GM23338 (cell line): Measurements from ENCODE around the gene FGF22. TPM values are rescaled to one million over a fixed set of nuclear protein-coding genes. Genes with fewer than 3 reads are reported as not detected.
A peak's percentile ranks its signal among the peaks of the same experiment; 100 is the strongest.

ENCODE experiments used
- ATAC-seq: fragments of 200-7000 bp; cut with Tn5 transposase; 3 replicates; pipeline ENCODE4 v1.9.1; 2020
- DNase-seq: peaks from one replicate; pipeline ENCODE4 v3.0.0-alpha.2; 2015; ENCODE audit warnings: low spot score
- H2AFZ ChIP-seq: fragments of 200-600 bp; sonication (generic); 2 replicates; pipeline ENCODE4 v1.8.0; 2016; ENCODE audit warnings: antibody characterized with exemption, mild to moderate bottlenecking, moderate library complexity
- H3F3A ChIP-seq: fragments of 200-600 bp; sonication (generic); replicated peaks from 2 replicates; pipeline ENCODE4 v1.8.0; 2017; ENCODE audit warnings: antibody characterized with exemption, mixed run types, low read depth
- H3K27ac ChIP-seq: fragments of 200-600 bp; sonication (generic); 2 replicates; pipeline ENCODE4 v1.6.1; 2016; ENCODE audit warnings: low read depth
- H3K27me3 ChIP-seq: fragments of 200-600 bp; sonication (generic); 2 replicates; pipeline ENCODE4 v1.8.0; 2016; ENCODE audit warnings: mild to moderate bottlenecking, mixed run types, moderate library complexity; ENCODE audit not compliant: insufficient read depth
- H3K36me3 ChIP-seq: fragments of 200-600 bp; sonication (generic); 2 replicates; pipeline ENCODE4 v1.8.0; 2016; ENCODE audit warnings: mild to moderate bottlenecking; ENCODE audit not compliant: insufficient read depth
- H3K4me1 ChIP-seq: fragments of 200-600 bp; sonication (generic); 2 replicates; pipeline ENCODE4 v1.8.0; 2016; ENCODE audit warnings: mild to moderate bottlenecking, moderate library complexity; ENCODE audit not compliant: insufficient read depth
- H3K4me2 ChIP-seq: fragments of 200-600 bp; sonication (generic); 2 replicates; pipeline ENCODE4 v1.7.1; 2017; ENCODE audit warnings: mixed run types
- H3K4me3 ChIP-seq: fragments of 200-600 bp; sonication (generic); 2 replicates; pipeline ENCODE4 v1.6.1; 2016; ENCODE audit warnings: mixed run types
- H3K79me2 ChIP-seq: fragments of 200-600 bp; sonication (generic); replicated peaks from 2 replicates; pipeline ENCODE4 v1.8.0; 2017; ENCODE audit warnings: mild to moderate bottlenecking; ENCODE audit not compliant: insufficient read depth
- H3K9me2 ChIP-seq: fragments of 200-600 bp; sonication (generic); 2 replicates; pipeline ENCODE4 v1.8.0; 2017; ENCODE audit not compliant: insufficient read depth
- H4K20me1 ChIP-seq: fragments of 200-600 bp; sonication (generic); replicated peaks from 2 replicates; pipeline ENCODE4 v1.8.0; 2017; ENCODE audit warnings: mild to moderate bottlenecking; ENCODE audit not compliant: insufficient read depth
- H3K27ac Mint-ChIP-seq: 2 replicates; pipeline ENCODE4 v1.8.0; 2020; ENCODE audit warnings: inconsistent platforms, mild to moderate bottlenecking, moderate library complexity, mixed read lengths
- H3K27me3 Mint-ChIP-seq: 3 replicates; pipeline ENCODE4 v1.8.0; 2022; ENCODE audit warnings: low read depth, mild to moderate bottlenecking, moderate library complexity, mixed read lengths, inconsistent platforms; ENCODE audit not compliant: insufficient read depth, poor library complexity
- H3K36me3 Mint-ChIP-seq: 3 replicates; pipeline ENCODE4 v1.8.0; 2021; ENCODE audit warnings: low read depth, mild to moderate bottlenecking, inconsistent platforms, moderate library complexity, mixed read lengths
- H3K4me1 Mint-ChIP-seq: 3 replicates; pipeline ENCODE4 v1.8.0; 2020; ENCODE audit warnings: mild to moderate bottlenecking, inconsistent platforms, mixed read lengths
- H3K4me3 Mint-ChIP-seq: 3 replicates; pipeline ENCODE4 v1.8.0; 2021; ENCODE audit warnings: moderate library complexity, mild to moderate bottlenecking, inconsistent platforms, mixed read lengths
- H3K9me3 Mint-ChIP-seq: 3 replicates; pipeline ENCODE4 v1.8.0; 2020; ENCODE audit warnings: moderate library complexity, mild to moderate bottlenecking, inconsistent platforms, mixed read lengths
- CREB1 ChIP-seq: fragments of 250-450 bp; sonication (Bioruptor Pico); IDR thresholded peaks from 2 replicates; pipeline ENCODE4 v1.5.0; 2020; ENCODE audit warnings: low read depth, mild to moderate bottlenecking, moderate library complexity
- EZH2 ChIP-seq: fragments of 200-600 bp; sonication (generic); IDR thresholded peaks from one replicate; pipeline ENCODE4 v1.8.0; 2017; ENCODE audit warnings: antibody characterized with exemption, mild to moderate bottlenecking, low read depth; ENCODE audit not compliant: unreplicated experiment
- EZH2phosphoT487 ChIP-seq: fragments of 200-600 bp; sonication (generic); IDR thresholded peaks from one replicate; pipeline ENCODE4 v1.8.1; 2018; ENCODE audit warnings: antibody characterized with exemption; ENCODE audit not compliant: unreplicated experiment
- JUNB ChIP-seq: IDR thresholded peaks from one replicate; pipeline ENCODE4 v1.6.1; 2016; ENCODE audit warnings: antibody characterized with exemption; ENCODE audit not compliant: unreplicated experiment
- NANOG ChIP-seq: IDR thresholded peaks from 2 replicates; pipeline ENCODE4 v1.6.1; 2016; ENCODE audit warnings: antibody characterized with exemption, borderline replicate concordance
- POLR2AphosphoS5 ChIP-seq: IDR thresholded peaks from 2 replicates; pipeline ENCODE4 v1.6.1; 2016; ENCODE audit warnings: antibody characterized with exemption, low read depth
- REST ChIP-seq: IDR thresholded peaks from one replicate; pipeline ENCODE4 v1.6.1; 2018; ENCODE audit warnings: antibody characterized with exemption; ENCODE audit not compliant: unreplicated experiment
- STAT1 ChIP-seq: IDR thresholded peaks from one replicate; pipeline ENCODE4 v1.6.1; 2016; ENCODE audit warnings: antibody characterized with exemption; ENCODE audit not compliant: unreplicated experiment
- ZNF114 ChIP-seq: fragments of 250-450 bp; sonication (Bioruptor Pico); IDR thresholded peaks from 2 replicates; pipeline ENCODE4 v1.5.0; 2020; ENCODE audit warnings: mild to moderate bottlenecking, moderate library complexity
- ZNF331 ChIP-seq: fragments of 250-450 bp; sonication (Bioruptor Pico); IDR thresholded peaks from 2 replicates; pipeline ENCODE4 v1.5.0; 2020; ENCODE audit warnings: low read depth, mild to moderate bottlenecking, moderate library complexity
- long read RNA-seq: library from polyadenylated mRNA; unstranded; transcript quantifications from one replicate; pipeline ENCODE4 v2.0.0, GENCODE V29; 2020; ENCODE audit not compliant: unreplicated experiment
- polyA plus RNA-seq: library from polyadenylated mRNA; unstranded; fragments of >200 nt; fragmentation: Nextera tagmentation; extraction: Ambion mirVana; gene quantifications from 2 replicates; pipeline ENCODE4 v1.2.1, GENCODE V29; 2016
- total RNA-seq: library from RNA; depleted of rRNA; stranded (reverse); fragments of >200 nt; shearing (Covaris generic); gene quantifications from 2 replicates; pipeline ENCODE4 v1.2.3, GENCODE V29; 2014; rRNA removed
- TF ChIP-seq, protein P1 (sequence below), 2 experiments: fragments of 200-600 bp in 1 of 2; sonication (generic) in 1 of 2; conservative IDR thresholded peaks; 2 replicates each; pipeline versions ENCODE4 v1.5.1 to v1.6.1; 2016 to 2017; ENCODE audit warnings: antibody characterized with exemption in 2 of 2, low read depth in 2 of 2, mild to moderate bottlenecking in 2 of 2, moderate library complexity in 1 of 2
- TF ChIP-seq, protein P2 (sequence below): IDR thresholded peaks from 2 replicates; pipeline ENCODE4 v1.6.1; 2016; ENCODE audit warnings: antibody characterized with exemption
- TF ChIP-seq, protein P3 (sequence below): fragments of 250-450 bp; sonication (Bioruptor Pico); IDR thresholded peaks from 2 replicates; pipeline ENCODE4 v1.5.0; 2020; ENCODE audit warnings: mild to moderate bottlenecking, moderate library complexity

FGF22 gene
- total RNA-seq (0.31 and 2.8 TPM in 2 replicates), polyA plus RNA-seq (1.0 and 1.1 TPM in 2 replicates)
- long read RNA-seq, partial matches to known transcripts = 0 of 2 reads
- long read RNA-seq, other reads (novel, unspliced or antisense) = 0 of 2 reads

DNA sequence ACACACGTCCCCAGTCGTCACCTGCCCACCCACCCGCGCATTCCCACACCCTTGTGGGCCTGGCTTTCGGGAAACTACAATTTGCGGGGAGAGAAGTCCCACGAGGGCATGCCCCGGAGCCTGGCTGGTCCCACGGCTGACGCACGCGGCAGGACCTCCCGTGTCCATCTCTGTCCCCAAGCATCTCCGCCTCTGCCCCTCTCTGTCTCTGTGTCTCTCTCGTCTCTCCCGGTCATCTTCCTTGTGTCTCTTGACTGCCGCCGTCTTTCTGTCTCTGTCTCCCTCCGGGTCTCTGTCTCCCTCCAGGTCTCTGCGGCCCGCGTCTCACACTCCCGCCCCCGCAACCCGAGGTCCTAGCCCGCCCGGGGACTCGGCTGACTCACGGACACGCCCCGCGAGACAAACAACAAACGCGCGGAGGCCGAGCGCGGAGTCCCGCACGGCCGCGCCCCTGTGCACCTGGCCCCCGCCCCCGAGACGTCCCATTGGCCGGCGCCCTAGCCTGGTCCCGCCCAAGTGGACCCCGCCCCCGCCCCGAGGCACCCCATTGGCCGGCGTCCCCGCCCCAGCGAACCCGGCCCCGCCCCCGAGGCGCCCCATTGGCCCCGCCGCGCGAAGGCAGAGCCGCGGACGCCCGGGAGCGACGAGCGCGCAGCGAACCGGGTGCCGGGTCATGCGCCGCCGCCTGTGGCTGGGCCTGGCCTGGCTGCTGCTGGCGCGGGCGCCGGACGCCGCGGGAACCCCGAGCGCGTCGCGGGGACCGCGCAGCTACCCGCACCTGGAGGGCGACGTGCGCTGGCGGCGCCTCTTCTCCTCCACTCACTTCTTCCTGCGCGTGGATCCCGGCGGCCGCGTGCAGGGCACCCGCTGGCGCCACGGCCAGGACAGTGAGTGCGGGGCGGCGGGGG, at the start of gene FGF22:
Gene FGF22, plus strand, starts transcription at position 627 of the 908 bp plus-strand sequence. Its CDS starts 47 bp downstream, at position 674.
- TF ChIP-seq JUNB (no peak), STAT1 (no peak), ZNF331 (no peak), CREB1 (CRISPR knock-in tag) (no peak), POLR2AphosphoS5 (no peak), EZH2 (no peak), REST (no peak), NANOG (no peak), ZNF114 (CRISPR knock-in tag) (no peak), EZH2phosphoT487 (no peak)
- TF ChIP-seq, protein P1, sequence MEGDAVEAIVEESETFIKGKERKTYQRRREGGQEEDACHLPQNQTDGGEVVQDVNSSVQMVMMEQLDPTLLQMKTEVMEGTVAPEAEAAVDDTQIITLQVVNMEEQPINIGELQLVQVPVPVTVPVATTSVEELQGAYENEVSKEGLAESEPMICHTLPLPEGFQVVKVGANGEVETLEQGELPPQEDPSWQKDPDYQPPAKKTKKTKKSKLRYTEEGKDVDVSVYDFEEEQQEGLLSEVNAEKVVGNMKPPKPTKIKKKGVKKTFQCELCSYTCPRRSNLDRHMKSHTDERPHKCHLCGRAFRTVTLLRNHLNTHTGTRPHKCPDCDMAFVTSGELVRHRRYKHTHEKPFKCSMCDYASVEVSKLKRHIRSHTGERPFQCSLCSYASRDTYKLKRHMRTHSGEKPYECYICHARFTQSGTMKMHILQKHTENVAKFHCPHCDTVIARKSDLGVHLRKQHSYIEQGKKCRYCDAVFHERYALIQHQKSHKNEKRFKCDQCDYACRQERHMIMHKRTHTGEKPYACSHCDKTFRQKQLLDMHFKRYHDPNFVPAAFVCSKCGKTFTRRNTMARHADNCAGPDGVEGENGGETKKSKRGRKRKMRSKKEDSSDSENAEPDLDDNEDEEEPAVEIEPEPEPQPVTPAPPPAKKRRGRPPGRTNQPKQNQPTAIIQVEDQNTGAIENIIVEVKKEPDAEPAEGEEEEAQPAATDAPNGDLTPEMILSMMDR (conservative IDR thresholded peaks at IDR 0.05; ENCODE audit: low read depth in 2 of 2) = no peak
- TF ChIP-seq, protein P2, sequence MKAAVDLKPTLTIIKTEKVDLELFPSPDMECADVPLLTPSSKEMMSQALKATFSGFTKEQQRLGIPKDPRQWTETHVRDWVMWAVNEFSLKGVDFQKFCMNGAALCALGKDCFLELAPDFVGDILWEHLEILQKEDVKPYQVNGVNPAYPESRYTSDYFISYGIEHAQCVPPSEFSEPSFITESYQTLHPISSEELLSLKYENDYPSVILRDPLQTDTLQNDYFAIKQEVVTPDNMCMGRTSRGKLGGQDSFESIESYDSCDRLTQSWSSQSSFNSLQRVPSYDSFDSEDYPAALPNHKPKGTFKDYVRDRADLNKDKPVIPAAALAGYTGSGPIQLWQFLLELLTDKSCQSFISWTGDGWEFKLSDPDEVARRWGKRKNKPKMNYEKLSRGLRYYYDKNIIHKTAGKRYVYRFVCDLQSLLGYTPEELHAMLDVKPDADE = no peak
- TF ChIP-seq, protein P3, sequence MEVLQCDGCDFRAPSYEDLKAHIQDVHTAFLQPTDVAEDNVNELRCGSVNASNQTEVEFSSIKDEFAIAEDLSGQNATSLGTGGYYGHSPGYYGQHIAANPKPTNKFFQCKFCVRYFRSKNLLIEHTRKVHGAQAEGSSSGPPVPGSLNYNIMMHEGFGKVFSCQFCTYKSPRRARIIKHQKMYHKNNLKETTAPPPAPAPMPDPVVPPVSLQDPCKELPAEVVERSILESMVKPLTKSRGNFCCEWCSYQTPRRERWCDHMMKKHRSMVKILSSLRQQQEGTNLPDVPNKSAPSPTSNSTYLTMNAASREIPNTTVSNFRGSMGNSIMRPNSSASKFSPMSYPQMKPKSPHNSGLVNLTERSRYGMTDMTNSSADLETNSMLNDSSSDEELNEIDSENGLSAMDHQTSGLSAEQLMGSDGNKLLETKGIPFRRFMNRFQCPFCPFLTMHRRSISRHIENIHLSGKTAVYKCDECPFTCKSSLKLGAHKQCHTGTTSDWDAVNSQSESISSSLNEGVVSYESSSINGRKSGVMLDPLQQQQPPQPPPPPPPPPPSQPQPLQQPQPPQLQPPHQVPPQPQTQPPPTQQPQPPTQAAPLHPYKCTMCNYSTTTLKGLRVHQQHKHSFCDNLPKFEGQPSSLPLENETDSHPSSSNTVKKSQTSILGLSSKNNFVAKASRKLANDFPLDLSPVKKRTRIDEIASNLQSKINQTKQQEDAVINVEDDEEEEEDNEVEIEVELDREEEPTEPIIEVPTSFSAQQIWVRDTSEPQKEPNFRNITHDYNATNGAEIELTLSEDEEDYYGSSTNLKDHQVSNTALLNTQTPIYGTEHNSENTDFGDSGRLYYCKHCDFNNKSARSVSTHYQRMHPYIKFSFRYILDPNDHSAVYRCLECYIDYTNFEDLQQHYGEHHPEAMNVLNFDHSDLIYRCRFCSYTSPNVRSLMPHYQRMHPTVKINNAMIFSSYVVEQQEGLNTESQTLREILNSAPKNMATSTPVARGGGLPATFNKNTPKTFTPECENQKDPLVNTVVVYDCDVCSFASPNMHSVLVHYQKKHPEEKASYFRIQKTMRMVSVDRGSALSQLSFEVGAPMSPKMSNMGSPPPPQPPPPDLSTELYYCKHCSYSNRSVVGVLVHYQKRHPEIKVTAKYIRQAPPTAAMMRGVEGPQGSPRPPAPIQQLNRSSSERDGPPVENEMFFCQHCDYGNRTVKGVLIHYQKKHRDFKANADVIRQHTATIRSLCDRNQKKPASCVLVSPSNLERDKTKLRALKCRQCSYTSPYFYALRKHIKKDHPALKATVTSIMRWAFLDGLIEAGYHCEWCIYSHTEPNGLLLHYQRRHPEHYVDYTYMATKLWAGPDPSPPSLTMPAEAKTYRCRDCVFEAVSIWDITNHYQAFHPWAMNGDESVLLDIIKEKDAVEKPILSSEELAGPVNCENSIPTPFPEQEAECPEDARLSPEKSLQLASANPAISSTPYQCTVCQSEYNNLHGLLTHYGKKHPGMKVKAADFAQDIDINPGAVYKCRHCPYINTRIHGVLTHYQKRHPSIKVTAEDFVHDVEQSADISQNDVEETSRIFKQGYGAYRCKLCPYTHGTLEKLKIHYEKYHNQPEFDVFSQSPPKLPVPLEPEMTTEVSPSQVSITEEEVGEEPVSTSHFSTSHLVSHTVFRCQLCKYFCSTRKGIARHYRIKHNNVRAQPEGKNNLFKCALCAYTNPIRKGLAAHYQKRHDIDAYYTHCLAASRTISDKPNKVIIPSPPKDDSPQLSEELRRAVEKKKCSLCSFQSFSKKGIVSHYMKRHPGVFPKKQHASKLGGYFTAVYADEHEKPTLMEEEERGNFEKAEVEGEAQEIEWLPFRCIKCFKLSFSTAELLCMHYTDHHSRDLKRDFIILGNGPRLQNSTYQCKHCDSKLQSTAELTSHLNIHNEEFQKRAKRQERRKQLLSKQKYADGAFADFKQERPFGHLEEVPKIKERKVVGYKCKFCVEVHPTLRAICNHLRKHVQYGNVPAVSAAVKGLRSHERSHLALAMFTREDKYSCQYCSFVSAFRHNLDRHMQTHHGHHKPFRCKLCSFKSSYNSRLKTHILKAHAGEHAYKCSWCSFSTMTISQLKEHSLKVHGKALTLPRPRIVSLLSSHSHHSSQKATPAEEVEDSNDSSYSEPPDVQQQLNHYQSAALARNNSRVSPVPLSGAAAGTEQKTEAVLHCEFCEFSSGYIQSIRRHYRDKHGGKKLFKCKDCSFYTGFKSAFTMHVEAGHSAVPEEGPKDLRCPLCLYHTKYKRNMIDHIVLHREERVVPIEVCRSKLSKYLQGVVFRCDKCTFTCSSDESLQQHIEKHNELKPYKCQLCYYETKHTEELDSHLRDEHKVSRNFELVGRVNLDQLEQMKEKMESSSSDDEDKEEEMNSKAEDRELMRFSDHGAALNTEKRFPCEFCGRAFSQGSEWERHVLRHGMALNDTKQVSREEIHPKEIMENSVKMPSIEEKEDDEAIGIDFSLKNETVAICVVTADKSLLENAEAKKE = no peak
- H3K4me1 Mint-ChIP-seq = peaks cover 4% of the 10 kb centered on the region; the same call in 2 of the 3 replicates
- Histone ChIP-seq H4K20me1 (no peaks in the 10 kb centered on the region; the same call in 1 of the 2 replicates), H3K4me3 (peak within 1 kb of the TSS; percentile 59), H2AFZ (peak within 1 kb of the TSS; percentile 98), H3K4me1 (no peaks in the 10 kb centered on the region), H3K79me2 (no peaks in the 10 kb centered on the region), H3F3A (no peaks in the 10 kb centered on the region), H3K9me2 (no peaks in the 10 kb centered on the region), H3K36me3 (no peaks in the 10 kb centered on the region), H3K27me3 (peaks cover 9% of the 10 kb centered on the region; the same call in 1 of the 2 replicates), H3K4me2 (peak within 1 kb of the TSS; percentile 81), H3K27ac (no peak within 1 kb of the TSS)
- ATAC-seq (peak; percentile 85), DNase-seq (peak; percentile 96)
- H3K36me3 Mint-ChIP-seq = peaks cover 3% of the 10 kb centered on the region; the same call in 1 of the 3 replicates
- H3K4me3 Mint-ChIP-seq = peak within 1 kb of the TSS; percentile 75
- H3K27me3 Mint-ChIP-seq = peaks cover 32% of the 10 kb centered on the region
- no peaks in the 10 kb centered on the region; the same call in 2 of the 3 replicates for H3K9me3 Mint-ChIP-seq
- no peak within 1 kb of the TSS for H3K27ac Mint-ChIP-seq
